AG09309 (cell line): Measurements from ENCODE around the gene JPH2.

ENCODE experiments used
- DNase-seq: peaks from one replicate; pipeline ENCODE4 v3.0.0-alpha.2; 2010; ENCODE audit warnings: low read depth
- H3K4me3 ChIP-seq: 2 replicates; pipeline ENCODE4 v1.5.1; 2011; ENCODE audit warnings: mild to moderate bottlenecking, low read depth, low read length, moderate library complexity; ENCODE audit not compliant: control insufficient read depth
- TF ChIP-seq, protein P1 (sequence below): IDR thresholded peaks from 2 replicates; pipeline ENCODE4 v1.5.1; 2011; ENCODE audit warnings: mild to moderate bottlenecking, low read depth, low read length, inconsistent platforms; ENCODE audit not compliant: insufficient read depth, control insufficient read depth; ENCODE audit errors: missing control alignments

JPH2 gene

DNA sequence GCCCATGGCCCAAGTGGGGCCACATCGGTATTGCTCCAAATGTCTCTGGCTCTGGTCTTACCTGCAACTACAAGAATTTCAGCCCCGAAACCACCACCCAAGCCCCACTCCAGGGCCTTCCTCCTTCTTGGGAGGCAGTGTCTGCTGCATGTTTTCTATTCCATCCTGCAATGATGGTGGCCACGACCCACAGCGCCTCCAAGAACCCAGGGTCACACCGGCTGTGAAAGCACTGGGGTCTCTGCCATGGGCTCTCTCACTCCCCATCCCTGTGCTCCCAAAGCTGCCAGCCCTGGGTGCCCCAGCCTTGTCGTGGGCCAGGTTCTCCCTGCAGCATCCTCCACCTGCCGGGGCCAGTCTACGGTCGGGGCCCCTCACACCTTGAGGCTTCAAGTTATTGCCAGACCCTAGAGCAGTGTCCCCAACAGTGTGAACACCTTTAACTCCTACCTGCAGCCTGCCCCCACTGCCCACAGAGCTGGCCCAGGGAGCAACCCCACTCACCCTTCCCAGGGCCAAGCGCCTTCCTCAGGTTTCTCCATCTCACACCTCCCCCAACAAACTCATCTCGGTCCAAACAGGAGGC lies 115.4 kb downstream of the JPH2 start:
- TF ChIP-seq, protein P1, sequence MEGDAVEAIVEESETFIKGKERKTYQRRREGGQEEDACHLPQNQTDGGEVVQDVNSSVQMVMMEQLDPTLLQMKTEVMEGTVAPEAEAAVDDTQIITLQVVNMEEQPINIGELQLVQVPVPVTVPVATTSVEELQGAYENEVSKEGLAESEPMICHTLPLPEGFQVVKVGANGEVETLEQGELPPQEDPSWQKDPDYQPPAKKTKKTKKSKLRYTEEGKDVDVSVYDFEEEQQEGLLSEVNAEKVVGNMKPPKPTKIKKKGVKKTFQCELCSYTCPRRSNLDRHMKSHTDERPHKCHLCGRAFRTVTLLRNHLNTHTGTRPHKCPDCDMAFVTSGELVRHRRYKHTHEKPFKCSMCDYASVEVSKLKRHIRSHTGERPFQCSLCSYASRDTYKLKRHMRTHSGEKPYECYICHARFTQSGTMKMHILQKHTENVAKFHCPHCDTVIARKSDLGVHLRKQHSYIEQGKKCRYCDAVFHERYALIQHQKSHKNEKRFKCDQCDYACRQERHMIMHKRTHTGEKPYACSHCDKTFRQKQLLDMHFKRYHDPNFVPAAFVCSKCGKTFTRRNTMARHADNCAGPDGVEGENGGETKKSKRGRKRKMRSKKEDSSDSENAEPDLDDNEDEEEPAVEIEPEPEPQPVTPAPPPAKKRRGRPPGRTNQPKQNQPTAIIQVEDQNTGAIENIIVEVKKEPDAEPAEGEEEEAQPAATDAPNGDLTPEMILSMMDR, result no peak
- DNase-seq, result no peak
- H3K4me3 ChIP-seq, result no peak overlapping the region

DNA sequence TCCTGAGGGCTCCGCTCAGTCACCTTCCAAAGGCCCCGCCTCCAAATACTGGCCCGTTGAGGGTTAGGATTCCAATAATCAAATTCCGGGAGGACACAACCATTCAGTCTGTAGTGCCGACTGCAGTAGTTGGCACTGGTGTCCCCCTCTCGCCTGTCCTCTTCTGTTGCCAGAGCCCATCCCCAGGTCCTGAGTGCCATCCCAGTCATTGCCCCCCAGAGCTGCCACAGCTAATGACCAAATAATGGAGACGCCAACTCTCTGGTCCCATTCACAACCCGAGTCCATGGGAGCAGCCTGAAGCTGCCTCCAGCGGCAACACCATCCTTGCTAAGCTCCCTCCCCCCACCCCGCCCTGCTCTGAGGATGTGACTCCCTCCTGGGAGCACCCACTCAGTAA lies 115.9 kb downstream of the JPH2 start:
- TF ChIP-seq, protein P1, result no peak
- H3K4me3 ChIP-seq, result no peak overlapping the region
- no peak for DNase-seq

DNA sequence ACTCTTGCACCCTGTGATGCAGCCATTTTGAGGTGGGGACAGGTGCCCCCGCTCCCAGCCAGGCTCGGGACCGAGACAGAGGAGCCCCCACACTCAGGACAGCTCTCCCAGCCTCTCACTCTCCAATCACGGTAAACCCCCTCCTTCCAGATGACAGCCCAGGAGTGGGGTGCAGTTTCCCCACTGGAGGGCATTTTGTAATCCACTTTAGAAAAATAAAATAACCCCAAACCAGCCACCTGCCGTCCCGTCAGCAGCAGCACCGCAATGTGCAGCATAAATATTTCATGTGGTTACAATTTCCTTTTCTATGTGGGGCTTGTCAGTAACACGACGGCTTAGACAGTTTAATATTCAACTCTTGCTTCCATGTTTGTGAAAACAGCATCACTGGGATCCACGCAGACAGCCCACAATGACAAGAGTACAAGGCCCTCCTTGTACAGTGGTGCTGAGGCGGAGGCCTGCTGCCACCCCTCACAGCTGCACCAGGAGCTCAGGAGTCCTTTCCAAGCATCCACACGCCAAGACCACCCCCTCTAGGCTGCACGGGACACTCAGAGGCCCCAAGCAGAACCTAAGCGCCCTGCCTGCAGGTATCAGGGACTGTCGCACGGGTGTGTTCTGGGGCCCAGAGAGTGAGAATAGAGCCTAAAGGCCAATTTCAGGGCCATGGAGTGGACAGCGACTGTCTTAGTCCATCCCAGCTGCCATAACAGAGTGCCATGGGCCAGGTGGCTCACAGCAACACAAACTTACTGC lies 116.7 kb downstream of the JPH2 start:
- no peak overlapping the region for H3K4me3 ChIP-seq
- TF ChIP-seq, protein P1, result no peak
- DNase-seq, result no peak

DNA sequence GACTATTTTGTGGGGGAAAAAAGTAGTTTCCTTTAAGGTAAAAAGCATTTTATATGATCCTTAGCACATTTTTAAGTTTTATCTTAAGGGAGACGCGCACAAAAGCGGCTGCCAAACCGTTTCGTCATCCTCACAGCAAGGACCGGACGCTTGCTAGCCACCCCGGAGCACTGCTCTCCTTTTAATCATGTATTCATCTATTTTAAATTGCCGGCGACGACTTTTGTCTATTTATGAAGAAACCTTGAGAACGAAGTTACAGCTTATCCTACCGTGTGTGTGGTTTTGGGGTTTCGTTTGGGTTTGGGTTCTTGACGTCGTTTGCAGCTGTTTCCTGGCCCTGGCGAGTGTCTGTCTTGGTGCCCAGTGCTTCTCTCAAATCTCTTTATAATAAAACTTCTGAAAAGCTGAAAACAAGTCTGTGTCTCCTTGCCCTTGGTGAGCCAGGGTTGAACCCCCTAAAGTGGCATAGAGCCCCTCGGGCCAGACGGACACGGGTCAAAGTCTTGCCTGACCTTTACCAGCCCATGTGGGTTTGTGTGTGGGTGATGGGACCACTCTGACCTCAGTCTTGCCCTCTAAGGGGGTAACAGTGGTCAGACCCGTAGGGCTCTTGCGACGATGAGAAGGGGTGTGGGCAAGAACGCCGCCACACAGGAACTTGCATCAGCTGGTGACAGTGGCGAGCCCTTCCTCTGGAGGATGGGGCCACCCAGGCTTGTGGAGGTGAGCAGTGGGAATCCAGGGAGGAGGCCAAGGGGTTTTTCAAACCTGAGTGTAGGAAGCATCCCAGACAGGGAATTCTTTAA lies 117.6 kb downstream of the JPH2 start:
- DNase-seq, result no peak
- TF ChIP-seq, protein P1, result no peak
- no peak overlapping the region for H3K4me3 ChIP-seq

DNA sequence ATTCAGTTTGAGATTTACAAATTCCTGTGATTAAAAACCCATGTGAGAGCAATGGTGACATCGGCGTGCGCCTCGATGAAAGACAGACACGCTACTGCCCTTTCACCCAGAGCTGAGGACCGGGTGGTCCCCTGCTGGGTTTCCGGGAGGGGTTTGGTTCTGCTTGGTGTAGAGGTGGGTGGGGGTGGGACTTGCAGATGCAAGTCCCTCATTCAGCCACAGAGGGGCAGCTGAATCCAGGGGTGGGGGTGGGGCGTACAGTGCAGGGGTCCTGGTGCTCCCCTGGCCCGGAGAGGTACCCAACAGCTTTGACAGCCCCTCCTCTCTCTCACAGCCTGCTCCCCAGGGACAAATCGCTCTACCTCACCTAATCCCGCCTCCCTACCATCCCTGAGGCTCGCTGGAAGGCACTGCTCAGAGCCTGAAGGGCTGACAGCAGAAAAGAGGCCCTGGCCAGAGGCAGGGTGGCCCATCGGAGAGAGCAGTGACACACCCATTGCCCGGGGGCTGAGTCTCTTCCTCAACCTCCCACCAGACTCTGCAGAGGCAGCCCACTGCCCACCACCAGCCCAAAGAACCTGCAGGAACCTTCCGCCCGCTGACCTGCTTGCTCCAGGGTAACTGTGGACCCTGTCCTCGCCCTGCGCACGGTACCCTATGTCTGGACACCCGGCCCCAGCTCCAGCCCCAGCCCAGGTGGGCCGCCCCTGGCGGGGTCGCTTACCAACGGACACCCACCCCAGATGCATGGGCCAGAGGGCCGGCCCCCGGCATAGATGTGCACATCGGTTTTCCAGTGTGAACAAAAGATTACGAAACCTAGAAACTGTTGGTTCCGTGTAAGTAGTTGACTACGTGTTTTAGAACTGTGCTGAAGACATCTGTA lies 118.4 kb downstream of the JPH2 start:
- TF ChIP-seq, protein P1, result no peak
- H3K4me3 ChIP-seq, result no peak overlapping the region
- DNase-seq, result no peak

DNA sequence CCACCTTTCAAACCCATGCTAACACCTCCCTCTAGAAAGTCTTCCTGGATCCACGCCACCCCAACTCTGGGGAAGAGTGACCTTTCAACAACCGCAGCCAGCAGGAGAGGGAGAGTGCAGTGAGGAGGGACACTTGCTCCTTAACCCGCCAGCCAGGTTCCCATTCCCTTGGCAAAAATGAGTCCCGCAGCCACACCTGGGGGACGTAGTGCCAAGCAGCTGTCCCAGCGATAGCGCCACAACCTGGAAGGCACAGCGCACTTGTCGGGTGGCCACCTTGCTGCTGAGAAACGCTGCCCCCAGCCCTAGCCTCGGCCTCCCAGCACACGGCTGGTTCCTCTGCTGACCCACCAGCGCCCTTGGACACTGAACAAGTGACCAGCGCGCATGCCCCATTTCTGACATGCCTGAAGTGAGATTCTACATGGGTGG lies 119.3 kb downstream of the JPH2 start:
- no peak overlapping the region for H3K4me3 ChIP-seq
- TF ChIP-seq, protein P1, result no peak
- DNase-seq, result no peak
